Mammary epithelial cell (primary cell): ENCODE data around the gene NADK.

Experiments
- CTCF ChIP-seq, 2 donors: IDR thresholded peaks in 1 of 2; conservative IDR thresholded peaks in 1 of 2; 2 replicates each; pipeline ENCODE4 v1.5.1; 2011 to 2012; ENCODE audit warnings: inconsistent platforms in 2 of 2, low read length in 2 of 2, mild to moderate bottlenecking in 2 of 2, control low read depth in 1 of 2, low read depth in 1 of 2; ENCODE audit not compliant: insufficient read depth in 1 of 2; ENCODE audit errors: extremely low read depth in 1 of 2
- EZH2 ChIP-seq: IDR thresholded peaks from 2 replicates; pipeline ENCODE4 v1.6.1; 2012; ENCODE audit warnings: low read length, inconsistent platforms, borderline replicate concordance

GRCh38 chr1:1761504-1762376 lies 16.5 kb downstream of the NADK start:
- no peak for TF ChIP-seq CTCF (conservative IDR thresholded peaks at IDR 0.05 in 1 of 2, IDR thresholded peaks at IDR 0.05 in 1 of 2; ENCODE audit: extremely low read depth in 1 of 2, insufficient read depth in 1 of 2, low read depth in 1 of 2, low read length in 2 of 2)
- TF ChIP-seq EZH2: no peak
